Stimulated activated CD4-positive, alpha-beta T cell treated with anti-CD3 and anti-CD28 coated beads, TNF-alpha, amount 100 ng/mL, for 1 hour (primary cell): ENCODE results near the gene TTC28.

Experiments
- DNase-seq, 3 donors: peaks; one replicate each; pipeline ENCODE4 v3.0.0-alpha.2; 2020; ENCODE audit warnings: low read depth in 3 of 3, low spot score in 1 of 3

TTC28 gene

DNA sequence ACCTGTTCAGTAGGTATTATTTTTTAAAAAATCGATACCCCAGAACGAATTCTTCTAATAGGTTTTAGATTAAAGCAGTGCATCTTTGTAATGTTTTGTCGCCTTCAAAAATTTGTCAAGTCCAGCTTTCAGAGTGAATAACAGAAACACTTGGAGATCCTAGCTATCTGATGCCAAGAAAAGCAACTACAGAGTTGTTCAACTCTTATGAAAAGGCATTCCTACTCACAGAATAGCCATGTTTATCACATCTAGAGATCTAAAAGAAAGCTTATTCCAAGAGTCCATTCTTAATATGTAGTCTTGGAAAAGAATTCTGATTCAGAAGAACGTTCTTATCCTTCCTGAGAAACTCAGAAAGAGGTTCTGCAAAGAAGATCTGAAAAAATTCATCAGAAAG is 268.5 kb downstream of the TTC28 start:
- no peak for DNase-seq

DNA sequence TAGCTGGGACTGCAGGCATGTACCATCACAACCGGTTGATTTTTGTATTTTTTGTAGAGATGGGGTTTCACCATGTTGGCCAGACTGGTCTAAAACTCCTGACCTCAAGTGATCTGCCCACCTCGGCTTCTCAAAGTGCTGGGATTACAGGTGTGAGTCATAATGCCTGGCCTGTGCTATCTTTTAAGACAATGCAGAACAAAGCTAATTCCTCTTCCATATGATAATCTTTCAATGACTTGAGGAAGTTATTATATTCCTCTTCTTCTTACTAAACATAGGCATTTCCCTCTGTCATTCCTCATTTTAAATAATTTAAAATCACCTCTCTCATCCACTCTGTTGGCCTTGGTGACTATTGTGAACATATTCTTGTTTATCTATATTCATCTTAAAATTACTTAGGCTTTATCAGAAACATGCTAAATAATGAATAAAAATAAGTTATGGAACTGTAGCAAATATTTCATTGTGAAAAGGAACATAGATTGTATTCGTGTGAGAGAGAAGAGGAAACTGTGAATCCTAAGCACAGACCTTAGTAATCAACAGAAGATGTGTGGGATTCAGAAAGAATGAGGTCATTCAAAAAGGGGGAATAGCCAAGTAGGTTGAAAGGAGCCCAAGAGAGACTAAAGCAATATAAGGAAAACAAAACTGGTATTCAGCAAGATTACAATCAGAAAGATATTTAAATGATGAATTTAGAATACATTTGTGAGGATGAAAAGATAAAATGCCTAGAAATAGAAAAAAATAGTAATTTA is 269.4 kb downstream of the TTC28 start:
- DNase-seq = no peak

DNA sequence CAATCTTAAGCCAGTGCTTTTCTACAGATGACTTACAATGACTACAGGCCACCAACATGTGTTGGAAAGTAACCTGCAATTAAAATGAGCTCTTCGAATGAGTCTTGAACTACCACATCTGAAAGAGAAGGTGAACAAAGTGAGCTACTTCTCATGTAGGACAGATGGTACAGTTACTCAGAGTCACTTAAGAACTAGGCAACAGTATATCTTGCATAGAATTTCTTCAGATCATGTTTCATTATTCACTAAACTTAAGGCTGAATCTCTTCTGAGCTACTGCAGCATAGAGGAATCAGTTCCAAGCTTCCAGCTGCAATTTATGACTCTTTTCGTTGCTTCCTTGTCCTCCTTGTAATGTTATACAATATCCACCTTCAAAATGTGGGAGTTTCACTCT is 270.9 kb downstream of the TTC28 start:
- no peak for DNase-seq

DNA sequence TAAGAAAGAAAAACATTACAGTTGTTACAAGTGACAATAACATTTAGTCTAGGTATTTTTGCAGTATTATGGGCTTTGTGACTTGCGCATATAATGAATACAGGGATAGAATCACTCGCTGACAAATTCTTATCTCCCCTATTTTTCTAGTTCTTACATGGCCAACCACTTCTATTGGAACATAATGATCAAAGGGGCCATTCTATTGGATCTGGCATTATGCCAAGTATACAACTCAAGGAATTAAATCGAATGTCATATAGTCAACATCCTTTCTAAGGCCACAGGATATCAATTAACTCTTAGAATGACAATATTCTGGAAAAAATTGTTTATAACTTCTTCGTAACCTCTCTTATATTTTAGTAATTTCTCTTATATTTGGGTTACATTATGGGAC is 272.0 kb downstream of the TTC28 start:
- no peak for DNase-seq

DNA sequence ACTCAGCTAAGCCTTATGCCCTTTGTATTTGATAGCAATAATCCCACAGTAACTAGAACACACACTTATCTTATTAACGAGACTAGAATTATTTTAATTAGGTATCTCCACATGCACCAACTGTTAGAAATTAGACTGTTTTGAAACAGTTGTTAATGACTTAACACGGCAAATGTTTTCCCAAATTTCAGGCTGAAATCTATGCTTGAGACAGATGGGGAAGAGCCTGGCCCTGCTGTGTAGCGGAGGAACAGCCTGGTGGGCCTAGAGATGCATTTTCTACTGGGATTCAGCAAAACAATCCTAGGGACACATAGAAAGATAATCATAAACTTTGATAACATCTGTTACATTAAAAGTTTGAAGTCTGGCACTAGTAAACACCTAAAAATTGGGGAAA is 273.4 kb downstream of the TTC28 start:
- no peak for DNase-seq

DNA sequence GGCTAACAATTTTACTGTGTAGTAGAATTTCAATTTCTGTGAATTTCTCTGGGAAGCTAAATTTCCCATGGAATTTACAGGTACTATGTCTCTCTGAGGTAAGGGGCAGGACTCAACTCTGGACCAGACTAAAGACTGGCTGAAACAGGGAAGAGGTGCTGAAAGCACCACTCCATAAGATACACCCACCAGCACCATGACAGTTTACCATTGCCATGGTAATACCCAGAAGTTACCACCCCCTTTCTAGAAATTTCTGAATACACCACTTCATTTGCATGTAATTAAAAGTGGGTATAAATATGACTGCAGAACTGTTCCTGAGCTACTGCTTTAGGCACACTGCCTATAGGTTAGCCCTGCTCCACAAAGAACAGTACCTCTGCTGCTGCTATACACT is 274.1 kb downstream of the TTC28 start:
- no peak for DNase-seq

DNA sequence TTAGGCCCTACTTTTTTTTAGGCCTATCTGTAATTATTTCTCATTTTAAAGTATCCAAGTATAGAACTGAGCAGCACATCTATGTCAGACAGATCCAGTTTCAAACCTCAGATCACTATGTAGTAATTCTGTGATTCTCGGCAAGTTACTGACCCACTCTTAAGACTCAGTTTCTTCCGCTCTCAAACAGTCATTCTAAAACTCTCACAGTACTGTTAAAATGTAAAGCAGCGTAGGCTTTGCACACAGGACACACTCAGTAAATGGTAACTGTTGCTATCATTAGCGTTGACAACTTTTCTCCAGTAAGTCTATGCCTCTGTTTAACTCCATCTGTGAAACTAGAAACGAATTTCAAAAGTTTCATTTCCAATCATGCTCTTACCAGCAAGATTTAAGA is 277.1 kb downstream of the TTC28 start:
- no peak for DNase-seq

DNA sequence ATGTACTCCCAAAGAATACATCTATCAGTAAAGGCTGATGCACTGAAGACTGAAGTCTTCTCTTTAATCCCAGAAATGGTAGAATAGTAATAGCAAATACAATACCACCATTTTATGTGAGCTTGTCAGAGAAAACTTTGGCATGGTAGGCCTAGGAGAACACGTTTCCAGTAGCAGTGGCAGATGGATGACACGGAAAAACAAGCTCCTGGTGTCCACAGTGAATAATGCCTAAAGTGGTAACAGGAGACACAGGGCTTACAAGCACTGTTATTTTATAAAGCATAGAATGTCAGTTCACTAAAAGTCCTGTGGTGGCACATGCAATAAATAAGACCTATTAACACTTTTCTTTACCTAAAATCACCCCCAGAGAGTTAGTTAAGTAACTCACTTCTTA is 277.6 kb downstream of the TTC28 start:
- no peak for DNase-seq

DNA sequence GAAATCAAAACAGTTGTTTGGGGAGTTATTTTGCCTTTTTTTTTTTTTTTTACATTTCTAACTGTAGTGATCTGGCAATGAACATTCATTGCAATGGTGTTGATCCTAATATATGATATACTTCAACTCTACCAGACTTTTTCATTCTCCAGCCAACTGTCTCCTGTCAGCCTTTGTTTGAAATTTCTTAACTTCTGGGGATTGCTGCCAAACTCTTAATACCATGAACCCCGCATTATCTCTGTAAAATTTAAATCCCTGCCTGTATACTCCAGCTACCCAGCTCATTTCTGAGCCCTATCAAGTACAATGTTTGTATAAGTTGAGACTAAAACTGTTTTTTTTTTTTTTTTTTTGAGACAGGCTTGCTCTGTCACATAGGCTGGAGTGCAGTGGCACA is 280.7 kb downstream of the TTC28 start:
- no peak for DNase-seq

DNA sequence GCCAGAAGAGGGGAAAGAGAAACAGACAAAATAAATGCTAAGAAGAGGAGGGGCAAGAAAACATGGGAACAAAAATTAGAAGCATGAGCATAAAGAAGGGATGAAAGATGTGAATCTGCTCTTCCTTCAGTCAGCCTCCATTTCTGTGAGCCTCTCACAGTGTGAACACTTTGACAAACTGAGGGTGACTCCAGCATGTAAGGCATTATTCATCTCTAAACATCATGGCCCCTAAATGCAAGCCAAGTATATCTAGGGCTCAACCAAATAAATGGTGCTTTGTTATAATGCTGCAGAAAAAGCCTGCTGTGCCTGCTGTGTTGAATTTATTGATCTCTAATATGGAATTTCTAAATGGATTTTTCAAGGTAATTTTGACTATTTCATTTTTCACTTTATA is 281.3 kb downstream of the TTC28 start:
- DNase-seq = no peak

DNA sequence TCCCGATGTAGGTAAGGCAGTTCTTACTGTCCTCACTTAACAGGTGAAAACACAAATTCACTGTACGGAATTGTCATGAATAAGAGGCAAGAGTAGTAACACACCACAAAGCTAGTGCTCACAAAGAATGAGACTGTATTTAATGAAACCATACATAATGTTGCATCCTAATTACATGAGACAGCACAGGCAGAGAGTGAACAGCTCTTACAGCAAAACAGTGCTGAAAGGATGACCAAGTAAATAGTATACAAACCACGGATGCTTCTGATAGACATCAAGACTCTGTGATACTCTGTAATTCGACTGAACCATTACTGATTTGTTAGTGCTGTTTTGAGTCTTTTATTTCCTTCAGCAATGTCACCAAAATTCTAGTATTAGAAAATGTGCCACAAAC is 282.3 kb downstream of the TTC28 start:
- DNase-seq = no peak

DNA sequence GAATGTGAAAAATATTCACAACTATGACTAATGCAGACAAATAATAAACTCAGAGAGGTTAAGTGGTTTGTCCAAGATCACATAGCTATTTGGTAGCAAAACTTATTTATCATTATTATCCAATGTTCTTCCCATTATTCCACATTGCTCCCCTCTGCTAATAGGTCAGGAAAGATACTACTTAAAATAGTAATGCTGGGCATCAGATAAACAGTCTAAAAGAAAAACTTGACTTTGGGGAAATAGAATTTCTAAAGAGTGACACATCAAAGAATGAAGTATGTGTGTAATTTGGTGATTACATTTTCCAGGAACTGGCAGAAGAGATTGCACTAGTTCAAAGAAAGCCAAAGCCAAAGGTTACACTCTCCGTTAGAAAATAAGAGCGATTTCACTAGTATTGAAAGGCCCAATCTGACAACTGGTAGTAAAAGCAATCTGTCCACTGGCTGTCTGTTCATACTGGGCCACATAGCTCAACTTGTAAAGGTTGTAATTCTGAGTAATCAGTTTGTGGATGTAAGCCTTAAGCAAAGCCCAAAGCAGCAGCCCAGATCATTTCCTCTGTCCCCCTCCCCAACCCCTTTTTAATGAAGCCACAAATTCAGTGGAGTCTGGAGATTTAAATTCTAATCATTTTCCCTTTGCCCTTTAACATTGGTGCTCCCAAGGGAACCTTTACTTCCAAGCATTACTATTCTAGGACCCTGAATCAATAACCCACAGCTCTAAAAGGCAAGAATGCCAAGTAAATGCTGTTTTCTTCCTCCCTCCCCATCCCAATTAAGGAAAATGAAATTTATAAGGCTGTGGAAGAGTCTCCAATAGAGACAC is 283.5 kb downstream of the TTC28 start:
- DNase-seq = no peak

DNA sequence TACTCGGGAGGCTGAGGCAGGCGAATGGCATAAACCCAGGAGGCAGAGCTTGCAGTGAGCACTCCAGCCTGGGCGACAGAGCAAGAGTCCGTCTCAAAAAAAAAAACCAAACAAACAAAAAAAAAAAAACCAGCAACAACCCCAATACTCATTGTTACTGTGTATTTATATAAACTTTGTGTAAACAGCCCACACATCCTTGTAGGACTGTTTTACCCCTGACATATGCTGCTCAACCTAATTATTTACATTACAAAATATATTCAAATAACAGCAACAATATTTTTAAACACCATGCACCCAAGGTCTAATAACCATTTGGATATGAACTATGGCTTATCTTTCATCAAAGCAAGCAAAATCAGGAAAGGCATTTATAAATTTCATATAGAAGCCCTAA is 284.1 kb downstream of the TTC28 start:
- DNase-seq = no peak

DNA sequence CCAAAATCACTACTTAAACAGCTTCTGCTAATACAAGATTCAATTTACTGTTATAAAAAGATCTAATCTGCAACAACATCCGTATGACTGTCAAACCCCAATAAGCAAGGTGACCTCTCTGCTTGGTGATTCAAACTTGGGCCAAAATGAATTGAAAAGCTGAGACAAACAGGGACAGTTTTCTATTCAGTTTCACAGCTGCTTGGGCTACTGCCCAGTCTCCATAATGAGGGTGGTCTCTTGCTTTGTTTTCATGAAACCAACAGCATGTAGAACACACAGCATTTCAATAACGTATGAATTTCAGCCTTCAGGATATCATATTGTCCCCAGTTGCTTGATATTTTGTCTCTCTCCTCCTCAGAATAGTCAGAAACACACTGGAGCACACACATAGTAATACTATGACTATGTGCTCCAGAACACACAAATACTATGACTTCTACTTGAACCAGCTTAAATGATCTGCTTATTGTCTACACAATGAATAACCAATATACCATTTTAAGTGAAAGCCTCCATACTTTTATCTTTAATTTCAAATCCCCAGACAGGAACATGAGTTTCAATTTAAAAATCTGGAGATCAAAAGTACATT is 285.0 kb downstream of the TTC28 start:
- DNase-seq = no peak

DNA sequence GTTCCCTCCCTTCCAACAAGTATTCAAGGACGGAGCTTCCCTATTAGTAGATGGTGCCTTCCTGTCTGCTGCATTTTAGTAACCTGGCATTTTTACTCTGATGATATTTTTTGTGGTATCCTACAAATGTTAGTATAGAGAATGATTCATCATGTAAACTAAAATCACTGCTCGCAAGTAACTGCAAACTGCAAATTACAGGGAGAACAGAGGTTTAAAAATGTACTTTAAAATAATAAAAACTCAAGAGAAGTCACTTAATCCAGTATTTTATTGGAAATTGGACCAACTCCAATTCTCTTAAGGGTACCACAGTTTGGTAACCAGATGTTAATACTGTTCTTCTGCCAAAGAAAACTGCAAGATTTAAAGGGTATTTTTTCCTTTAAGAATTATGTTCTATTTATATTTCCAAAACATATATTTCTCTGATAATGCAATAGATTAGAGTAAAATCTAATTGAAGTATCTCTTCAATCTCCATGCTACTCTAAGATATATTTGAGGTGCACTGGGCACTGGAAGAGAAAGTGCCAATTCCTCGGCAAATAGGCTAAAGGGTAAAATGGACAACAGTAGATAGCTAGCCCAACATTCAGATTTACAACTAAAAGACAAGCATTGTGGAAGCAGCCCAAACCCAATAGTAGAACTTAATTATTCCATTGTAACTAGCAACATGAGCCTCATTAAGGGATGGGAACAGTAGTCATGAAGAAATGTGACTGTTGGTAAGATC is 298.0 kb downstream of the TTC28 start:
- DNase-seq = no peak

DNA sequence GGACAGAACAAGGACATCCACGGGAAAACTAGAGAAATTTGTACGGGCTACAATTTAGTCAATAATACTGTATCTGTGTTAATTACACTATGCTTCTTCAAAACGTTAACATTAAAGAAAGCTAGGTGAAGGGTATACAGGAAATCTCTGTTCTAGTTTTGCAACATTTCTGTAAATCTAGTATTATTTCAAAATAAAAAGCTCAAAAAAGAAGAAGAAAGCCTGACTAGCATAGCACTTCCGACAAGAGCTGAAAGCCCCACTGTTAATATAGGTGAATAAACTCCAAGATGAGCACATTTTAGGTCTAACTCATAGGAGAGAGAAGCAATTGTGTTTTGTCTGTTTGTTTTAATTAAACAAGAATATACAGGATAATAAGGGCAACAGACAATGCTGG is 299.7 kb downstream of the TTC28 start:
- DNase-seq = no peak

DNA sequence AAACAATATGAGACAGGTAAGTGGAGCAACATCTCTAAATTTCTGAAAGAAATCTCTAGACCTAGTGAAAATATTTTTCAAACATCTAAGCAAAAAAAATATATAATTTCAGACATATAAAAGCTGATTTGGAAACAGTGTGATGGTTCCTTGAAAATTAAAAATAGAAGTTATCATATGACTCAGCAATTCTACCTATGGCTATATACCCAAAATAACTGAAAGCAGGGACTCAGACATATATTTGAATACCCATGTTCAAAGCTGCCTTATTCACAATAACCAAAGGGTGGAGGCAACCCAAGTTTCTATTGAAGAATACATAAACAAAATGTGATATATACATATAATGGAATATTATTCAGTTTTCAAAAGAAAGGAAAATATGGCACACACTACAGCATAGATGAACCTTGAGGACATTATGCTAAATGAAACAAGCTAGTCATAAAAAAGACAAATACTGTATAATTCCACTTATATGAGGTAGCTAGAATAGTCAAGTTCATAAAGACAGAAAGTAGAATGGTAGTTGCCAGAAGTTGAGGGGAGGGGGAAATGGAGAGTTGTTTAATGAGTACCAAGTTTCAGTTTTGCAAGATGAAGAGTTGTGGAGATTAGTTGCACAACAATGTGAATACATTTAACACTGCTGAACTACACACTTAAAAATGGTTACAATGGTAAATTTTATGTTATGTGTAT is 300.4 kb downstream of the TTC28 start:
- DNase-seq = no peak

DNA sequence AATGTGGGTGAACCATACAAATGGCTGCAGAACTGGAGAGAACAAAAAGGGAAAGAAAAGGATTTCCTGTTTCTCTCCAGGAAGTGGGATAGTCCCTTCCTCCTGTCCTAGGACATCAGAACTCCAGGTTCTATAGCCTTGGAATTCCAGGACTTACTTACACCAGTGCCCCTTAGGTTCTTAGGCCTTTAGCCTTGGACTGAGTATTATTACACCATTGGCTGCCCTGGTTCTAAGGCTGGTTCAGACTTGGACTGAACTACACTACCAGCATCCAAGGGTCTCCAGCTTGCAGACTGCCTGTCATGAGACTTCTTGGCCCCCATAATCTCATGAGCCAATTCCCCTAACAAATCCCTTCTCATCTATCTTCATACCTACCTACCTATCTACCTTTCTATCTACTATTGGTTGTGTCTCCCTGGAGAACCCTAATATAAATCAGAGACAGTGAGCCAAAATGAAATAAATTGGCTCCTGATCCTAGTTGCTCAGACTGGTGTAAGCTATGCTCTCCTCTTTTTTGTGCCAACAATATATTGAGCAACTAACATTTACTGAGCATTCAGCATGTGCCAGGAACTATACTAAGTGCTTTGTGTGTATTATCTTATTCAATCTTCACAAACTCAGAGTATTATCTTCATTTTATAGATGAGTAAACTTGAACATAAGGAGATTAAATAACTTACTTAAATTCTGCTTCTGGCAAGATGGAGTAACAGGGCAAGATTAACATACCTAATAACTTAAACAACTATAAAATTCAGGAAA is 303.7 kb downstream of the TTC28 start:
- DNase-seq = no peak

DNA sequence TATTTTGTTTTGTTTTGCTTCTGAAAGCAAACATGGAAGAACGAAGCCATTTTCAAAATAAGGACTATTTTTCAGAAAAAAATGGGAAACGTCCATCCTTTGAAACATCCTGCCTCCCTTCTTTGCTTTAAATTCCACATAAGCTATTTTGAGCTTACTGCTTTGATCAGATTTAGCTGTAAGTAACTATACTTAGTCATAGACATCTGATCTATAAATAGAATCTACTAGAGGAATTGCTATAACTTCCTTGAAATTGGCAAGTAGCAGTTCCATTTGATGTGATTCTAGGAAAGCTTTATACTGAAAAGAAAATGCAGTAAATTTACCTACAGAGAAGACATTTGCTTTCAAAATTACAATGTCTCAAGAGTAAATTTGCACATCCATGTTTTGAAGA is 305.8 kb downstream of the TTC28 start:
- DNase-seq = no peak

DNA sequence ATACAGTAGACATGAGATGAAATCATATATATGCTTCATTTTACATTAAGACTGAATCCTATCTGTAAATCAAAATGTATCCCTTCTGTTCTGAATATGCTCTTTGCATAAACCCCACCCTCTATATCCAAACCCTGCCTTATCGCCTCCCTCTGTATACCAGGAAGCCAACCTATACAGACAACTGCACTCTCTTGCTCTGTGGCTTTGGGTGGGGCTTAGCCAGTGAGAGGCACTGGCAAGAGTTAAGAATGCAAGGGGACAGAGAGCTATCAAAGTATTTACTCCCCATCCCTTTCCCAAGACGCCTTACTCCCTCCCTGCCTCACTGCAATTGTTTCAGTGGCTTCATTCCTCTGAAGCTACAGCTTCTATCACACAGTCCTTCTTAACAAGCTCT is 309.8 kb downstream of the TTC28 start:
- DNase-seq = no peak
